PFSK-1 (cell line): Measurements from ENCODE around the gene APRT.

Experiments used
- FOXP2 ChIP-seq: optimal IDR thresholded peaks from 2 replicates; pipeline ENCODE3; 2011; ENCODE audit warnings: borderline replicate concordance, control low read depth, inconsistent platforms; ENCODE audit not compliant: insufficient read depth; ENCODE audit errors: extremely low read length, extremely low read depth
- POLR2AphosphoS5 ChIP-seq: IDR thresholded peaks from 2 replicates; pipeline ENCODE4 v1.6.1; 2012; ENCODE audit warnings: low read depth, mild to moderate bottlenecking, control low read depth, low read length, moderate library complexity
- REST ChIP-seq, 2 experiments: IDR thresholded peaks; 2 replicates each; pipeline versions ENCODE4 v1.6.1 to v1.8.0; 2011 to 2012; ENCODE audit warnings: low read depth in 2 of 2, low read length in 2 of 2, control low read depth in 1 of 2, inconsistent platforms in 1 of 2, mild to moderate bottlenecking in 1 of 2, moderate library complexity in 1 of 2; ENCODE audit not compliant: insufficient read depth in 1 of 2
- SIN3A ChIP-seq: IDR thresholded peaks from 2 replicates; pipeline ENCODE4 v1.6.1; 2012; ENCODE audit warnings: mild to moderate bottlenecking, low read length, moderate library complexity, borderline replicate concordance; ENCODE audit not compliant: insufficient read depth
- TAF1 ChIP-seq: IDR thresholded peaks from 2 replicates; pipeline ENCODE4 v1.6.1; 2012; ENCODE audit warnings: low read length, control low read depth, borderline replicate concordance; ENCODE audit not compliant: insufficient read depth

Gene APRT

GRCh38 chr16:88798073-88798472, 13.7 kb downstream of the APRT start:
- TF ChIP-seq FOXP2: no peak
- no peak for TF ChIP-seq TAF1
- no peak for TF ChIP-seq POLR2AphosphoS5
- TF ChIP-seq REST (IDR thresholded peaks at IDR 0.05; ENCODE audit: insufficient read depth in 1 of 2, low read depth in 2 of 2, low read length in 2 of 2): no peak
- no peak for TF ChIP-seq SIN3A

- TF ChIP-seq FOXP2 (no peak), SIN3A (no peak), REST (IDR thresholded peaks at IDR 0.05; ENCODE audit: insufficient read depth in 1 of 2, low read depth in 2 of 2, low read length in 2 of 2) (no peak), TAF1 (no peak)
These were observed 15.4 kb downstream of the APRT start for GRCh38 chr16:88796278-88796677.

GRCh38 chr16:88793251-88793954, 18.3 kb downstream of the APRT start:
- no peak for TF ChIP-seq FOXP2
- TF ChIP-seq TAF1: no peak
- TF ChIP-seq REST (IDR thresholded peaks at IDR 0.05; ENCODE audit: insufficient read depth in 1 of 2, low read depth in 2 of 2, low read length in 2 of 2): no peak
- no peak for TF ChIP-seq POLR2AphosphoS5
- TF ChIP-seq SIN3A: no peak

- no peak for TF ChIP-seq REST (IDR thresholded peaks at IDR 0.05; ENCODE audit: insufficient read depth in 1 of 2, low read depth in 2 of 2, low read length in 2 of 2)
- no peak for TF ChIP-seq FOXP2
- no peak for TF ChIP-seq TAF1
- no peak for TF ChIP-seq SIN3A
- TF ChIP-seq POLR2AphosphoS5: no peak
These were observed 19.0 kb downstream of the APRT start for GRCh38 chr16:88792668-88793250.
